AG09319 (cell line): ENCODE data around the gene HPSE.

Experiments used
- DNase-seq: peaks from one replicate; pipeline ENCODE4 v3.0.0-alpha.2; 2010; ENCODE audit warnings: low read depth; ENCODE audit errors: extremely low read depth
- TF ChIP-seq, protein P1 (sequence below): IDR thresholded peaks from 2 replicates; pipeline ENCODE4 v1.5.1; 2011; ENCODE audit warnings: low read depth, mild to moderate bottlenecking, inconsistent platforms, low read length, moderate library complexity

Gene HPSE

DNA sequence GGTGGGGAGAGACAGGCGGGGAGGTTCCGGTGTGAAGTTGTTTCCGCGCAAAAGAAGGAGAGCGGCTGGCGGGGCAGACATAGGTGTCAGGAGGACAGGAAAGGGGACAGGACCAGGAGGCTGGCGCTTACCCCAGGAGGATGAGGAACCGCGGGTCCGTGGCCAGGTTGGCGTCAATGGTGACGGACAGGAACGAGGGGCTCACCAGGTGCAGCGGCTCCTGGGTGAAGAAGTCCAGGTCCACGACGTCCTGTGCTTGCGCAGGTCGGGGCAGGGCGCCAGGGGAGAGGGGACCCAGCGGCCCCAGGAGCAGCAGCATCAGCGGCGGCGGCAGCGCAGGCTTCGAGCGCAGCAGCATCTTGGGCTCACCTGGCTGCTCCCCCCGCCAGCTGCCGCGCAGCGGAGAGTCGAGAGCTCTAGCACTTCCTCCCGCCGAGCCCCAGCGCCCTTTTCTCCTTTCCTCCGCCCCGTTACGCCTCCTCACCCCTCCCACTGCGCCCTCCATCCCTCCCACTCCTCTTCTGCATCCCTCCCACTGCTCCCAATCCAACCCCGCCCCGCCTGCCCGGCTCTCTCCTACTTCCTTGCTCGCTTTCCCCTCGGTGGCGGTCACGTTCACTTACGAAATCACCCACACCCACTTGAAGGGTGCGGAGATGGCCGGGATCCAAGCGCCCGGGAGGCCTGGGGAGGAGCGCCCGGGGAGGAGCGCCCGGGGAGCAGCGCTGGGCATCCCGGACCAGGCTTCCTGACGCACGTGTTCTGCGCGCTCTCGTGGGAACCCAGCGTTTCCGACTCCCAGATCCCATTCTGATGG, at the start of gene HPSE:
Gene HPSE (minus strand): TSS at position 424 of the 817 bp plus-strand sequence. CDS start 66 bp downstream, at position 358.
- no peak for DNase-seq
- TF ChIP-seq, protein P1, sequence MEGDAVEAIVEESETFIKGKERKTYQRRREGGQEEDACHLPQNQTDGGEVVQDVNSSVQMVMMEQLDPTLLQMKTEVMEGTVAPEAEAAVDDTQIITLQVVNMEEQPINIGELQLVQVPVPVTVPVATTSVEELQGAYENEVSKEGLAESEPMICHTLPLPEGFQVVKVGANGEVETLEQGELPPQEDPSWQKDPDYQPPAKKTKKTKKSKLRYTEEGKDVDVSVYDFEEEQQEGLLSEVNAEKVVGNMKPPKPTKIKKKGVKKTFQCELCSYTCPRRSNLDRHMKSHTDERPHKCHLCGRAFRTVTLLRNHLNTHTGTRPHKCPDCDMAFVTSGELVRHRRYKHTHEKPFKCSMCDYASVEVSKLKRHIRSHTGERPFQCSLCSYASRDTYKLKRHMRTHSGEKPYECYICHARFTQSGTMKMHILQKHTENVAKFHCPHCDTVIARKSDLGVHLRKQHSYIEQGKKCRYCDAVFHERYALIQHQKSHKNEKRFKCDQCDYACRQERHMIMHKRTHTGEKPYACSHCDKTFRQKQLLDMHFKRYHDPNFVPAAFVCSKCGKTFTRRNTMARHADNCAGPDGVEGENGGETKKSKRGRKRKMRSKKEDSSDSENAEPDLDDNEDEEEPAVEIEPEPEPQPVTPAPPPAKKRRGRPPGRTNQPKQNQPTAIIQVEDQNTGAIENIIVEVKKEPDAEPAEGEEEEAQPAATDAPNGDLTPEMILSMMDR = no peak

DNA sequence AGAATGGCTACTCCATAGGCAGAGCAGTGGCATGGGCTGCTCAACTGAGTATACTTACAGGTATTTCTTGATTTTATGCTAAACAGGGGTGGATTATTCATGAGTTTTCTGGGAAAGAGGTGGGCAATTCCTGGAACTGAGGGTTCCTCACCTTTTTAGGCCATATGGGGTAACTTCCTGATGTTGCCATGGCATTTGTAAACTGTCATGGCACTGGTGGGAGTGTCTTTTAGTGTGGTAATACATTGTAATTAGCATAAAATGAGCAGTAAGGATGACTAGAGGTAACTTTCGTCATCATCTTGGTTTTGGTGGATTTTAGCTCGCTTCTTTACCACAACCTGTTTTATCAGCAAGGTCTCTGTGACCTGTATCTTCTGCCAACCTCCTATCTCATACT, 48.2 kb upstream of the HPSE start:
- TF ChIP-seq, protein P1 = no peak
- DNase-seq = no peak

DNA sequence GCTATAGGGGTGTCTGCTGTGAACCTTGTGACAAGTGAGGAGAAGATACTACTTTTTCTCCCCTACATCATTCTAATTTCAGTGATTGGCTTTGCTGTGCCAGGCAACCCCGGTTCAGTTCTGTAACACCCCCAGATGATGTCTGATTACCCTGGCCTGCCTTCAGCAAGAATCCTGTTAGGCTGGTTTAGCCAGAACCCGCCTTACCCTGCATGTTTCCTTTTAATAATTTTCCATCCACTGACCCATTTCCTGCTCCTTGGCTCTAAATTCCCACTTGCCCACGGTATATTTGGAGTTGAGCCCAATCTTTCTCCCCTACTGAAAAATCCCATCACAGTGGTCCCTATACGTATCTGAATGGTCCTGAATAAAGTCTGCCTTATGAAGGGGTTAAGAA, 46.5 kb upstream of the HPSE start:
- no peak for DNase-seq
- TF ChIP-seq, protein P1 = no peak

DNA sequence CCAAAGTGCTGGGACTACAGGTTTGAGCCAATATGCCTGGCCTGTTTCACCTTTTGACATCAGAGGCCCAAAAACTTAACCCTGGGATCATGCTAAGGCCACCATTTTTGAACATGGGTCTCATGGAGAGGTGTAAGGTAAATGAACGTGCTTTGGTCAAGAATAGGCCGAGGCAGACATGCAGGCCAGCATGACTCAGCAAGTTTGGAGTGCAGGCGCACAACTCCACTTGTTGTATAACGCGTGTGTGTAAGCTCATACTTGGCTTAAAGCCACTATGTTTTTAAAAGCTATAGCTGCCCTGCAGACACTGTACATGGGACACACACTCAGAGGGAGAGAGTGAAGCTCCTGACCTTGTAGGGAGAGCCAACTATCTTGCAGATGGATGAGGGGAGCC, 43.8 kb upstream of the HPSE start:
- no peak for DNase-seq
- TF ChIP-seq, protein P1 = no peak

DNA sequence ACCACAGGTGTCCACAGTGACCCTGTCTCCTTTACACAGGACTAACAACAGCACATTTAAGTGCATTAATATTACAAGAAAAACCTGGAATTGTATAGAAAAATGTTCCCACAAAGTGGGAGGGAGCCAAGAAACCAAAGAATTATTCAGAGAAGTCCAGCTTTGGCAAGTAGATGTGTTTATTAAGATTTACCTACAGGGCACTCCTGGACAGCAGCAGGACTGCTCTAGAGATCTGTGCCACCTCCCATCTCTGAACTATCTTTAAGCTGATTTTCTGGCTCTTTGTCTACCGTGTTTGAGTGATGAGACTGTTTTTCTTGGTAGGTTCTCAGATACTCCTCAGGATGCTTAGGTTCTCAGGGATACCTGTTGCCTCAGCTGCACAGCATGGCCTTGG, 38.3 kb upstream of the HPSE start:
- DNase-seq = no peak
- TF ChIP-seq, protein P1 = no peak

DNA sequence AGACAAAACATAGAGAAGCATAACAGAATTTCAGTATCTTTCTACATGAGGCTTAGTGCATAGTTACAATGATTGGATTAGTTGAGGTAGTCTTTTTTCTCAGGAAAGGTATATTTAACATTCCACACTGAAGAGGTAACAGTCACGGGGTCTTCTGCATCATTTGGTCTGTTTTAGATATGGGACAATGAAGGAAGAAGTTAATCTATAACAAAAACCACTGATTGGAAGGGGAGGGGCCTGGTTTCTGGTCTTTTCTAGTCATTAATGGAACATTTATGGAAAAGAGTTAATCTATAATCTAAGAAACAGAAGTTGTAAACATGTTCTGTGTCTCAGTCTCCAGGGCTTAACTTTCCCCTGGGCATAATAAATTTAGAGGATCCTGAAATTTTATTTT, 37.3 kb upstream of the HPSE start:
- DNase-seq = no peak
- TF ChIP-seq, protein P1 = no peak

DNA sequence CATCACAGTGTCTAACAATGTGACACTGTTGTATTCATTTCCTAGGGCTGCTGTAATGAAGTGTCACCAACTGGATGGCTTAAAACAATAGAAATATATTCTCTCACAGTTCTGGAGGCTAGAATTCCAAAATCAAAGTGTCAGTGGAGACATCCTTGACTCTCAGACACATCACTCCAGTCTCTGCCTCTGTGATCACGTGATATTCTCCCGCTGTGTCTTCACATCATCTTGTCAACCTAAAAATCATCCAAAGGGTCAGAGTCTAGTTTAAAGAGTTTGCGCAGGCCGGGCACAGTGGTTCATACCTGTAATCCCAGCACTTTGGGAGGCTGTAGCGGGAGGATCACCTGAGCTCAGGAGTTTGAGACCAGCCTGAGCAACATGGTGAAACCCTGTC, 36.6 kb upstream of the HPSE start:
- DNase-seq = no peak
- TF ChIP-seq, protein P1 = no peak
